Activated CD4-positive, alpha-beta T cell treated with anti-CD3 and anti-CD28 coated beads, Interleukin-2, amount 50 U/mL, for 48 hours (primary cell): ENCODE data around the gene HDAC2.
"Not testable (repeated sequence)": the region's sequence is repeated elsewhere in the genome, so short reads cannot be mapped to it uniquely, and the experiment has no call there.

Experiments
- DNase-seq, 2 experiments: peaks; one replicate each; pipeline ENCODE4 v3.0.0-alpha.2; 2020

The HDAC2 gene

GRCh38 chr6:113969888-113970804 lies 802 bp downstream of the HDAC2 start:
- DNase-seq: peak; percentile 58 to 64

DNA sequence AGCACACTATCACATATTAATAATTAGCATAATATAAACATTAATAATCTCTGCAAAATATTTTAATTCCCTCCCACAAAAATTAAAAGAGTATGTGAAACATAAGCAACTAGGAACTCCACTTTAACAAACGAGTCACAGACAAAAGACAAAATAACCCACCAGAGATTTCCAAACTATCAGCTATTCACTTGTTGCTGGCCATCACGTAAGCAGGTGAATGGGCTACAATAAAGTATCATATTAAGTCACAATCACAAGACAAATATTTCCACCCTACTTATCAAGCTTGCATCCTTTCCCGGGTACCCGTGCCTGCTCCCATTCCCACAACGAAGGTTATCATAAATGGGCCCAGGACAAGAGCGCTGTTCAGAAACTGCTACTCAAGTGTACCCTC lies 2.5 kb downstream of the HDAC2 start:
- no peak for DNase-seq

DNA sequence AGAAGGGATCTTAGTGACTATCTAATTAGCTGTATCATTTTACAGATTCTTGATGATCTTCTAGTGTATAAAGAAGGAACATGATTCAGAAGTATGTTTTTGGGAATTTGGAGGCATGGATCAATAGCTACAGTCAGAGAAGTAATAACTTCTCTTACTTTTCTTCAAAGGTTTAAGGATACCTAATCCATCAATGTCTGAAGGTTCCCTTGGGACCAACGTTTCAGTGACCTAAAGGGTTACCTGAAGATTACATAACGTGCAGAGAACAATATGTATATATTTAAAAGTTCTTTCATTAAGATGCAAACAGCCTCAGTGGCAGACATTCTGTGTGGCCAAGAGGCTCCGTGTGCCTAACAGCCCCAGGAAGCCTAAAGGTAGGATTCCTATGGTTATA lies 3.2 kb downstream of the HDAC2 start:
- no peak for DNase-seq

DNA sequence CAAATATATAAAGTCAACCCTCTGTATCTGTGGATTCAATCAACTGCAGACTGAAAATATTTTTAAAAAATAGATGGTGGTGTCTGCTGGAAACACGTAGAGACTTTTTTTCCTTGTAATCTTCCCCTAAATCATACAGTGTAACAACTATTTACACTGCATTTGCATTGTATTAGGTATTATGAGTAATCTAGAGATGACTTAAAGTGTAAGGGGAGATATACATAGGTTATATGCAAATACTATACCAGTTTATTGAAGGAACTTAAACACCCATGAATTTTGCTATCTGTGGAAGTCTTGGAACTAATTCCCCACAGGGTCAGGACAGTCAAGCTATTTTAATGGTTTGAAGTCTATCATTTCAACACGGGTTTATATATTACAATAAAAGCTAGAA lies 10.2 kb downstream of the HDAC2 start:
- DNase-seq: no peak

DNA sequence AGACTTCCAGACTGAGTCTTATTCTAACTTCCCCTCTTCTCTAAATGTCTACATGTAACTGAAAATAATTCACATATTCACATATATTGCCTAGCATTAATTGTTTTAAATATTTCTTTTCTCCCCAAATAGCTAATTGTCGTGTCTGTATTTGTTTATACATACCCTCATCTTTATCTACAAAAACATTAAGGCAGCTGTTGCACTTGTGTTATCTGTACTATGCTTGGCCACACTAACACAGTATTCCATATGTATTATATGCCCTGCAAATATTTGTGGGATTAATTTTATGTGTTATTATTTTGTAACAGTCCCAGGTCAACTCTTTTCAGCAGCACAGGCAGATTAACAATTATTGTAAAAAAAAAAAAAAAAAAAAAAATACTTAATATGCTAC lies 11.7 kb downstream of the HDAC2 start:
- no peak for DNase-seq

DNA sequence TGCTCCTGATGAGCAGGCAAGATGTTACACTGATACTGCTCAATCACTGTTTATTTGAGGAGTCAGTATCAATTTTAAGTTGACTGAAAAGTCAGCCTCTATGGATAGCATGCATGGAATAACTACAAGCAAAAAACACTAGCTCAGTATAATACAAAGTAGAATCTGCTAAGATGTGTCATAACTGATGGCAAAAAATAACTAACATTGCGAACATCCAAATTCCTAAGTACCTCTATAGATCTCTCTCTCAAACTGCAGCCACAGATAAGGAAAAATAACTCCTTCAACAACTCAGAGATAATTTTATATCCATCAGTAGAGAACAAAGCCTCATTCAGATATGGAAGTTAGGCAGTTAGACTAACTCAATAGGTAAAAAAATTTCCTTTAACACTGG lies 16.3 kb downstream of the HDAC2 start:
- no peak for DNase-seq

- no peak for DNase-seq
These were observed 17.6 kb downstream of the HDAC2 start for GRCh38 chr6:113953346-113953745.

DNA sequence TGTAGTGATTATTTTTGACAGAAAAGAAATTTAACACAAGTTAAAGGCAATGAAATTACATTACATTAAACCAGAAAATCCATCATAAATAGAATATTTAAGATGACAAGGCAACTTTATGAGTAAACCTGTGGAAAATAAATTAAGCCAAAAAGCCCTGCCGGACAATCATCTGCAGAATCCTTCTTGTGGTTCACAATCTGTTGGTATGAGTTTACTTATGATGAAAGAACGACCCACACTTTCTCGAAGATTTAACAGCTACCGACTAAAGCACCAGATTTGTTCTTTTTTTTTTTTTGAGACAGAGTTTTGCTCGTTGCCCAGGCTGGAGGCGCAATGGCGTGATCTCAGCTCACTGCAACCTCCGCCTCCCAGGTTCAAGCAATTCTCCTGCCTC lies 21.4 kb downstream of the HDAC2 start:
- DNase-seq: no peak

GRCh38 chr6:113944701-113945100 lies 26.2 kb downstream of the HDAC2 start:
- DNase-seq: no peak

DNA sequence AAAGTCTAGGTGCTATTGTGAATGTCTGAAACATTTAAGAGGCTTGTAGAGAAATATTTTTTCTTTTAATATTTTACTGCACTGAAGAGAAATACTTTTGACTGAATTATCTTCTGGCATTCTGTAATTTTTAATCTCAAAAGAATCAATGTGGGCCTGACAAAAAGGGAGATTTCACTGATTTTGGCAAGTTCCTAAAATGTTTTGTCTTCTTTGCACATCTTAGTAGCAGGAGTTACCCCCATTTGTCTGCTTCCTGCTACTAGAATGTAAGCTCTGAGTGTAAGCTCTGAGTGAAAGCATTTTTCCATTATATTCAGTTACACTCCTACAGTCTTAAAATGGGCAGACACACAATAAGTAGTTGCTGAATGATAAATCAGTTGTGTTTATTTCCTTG lies 31.1 kb downstream of the HDAC2 start:
- no peak for DNase-seq

DNA sequence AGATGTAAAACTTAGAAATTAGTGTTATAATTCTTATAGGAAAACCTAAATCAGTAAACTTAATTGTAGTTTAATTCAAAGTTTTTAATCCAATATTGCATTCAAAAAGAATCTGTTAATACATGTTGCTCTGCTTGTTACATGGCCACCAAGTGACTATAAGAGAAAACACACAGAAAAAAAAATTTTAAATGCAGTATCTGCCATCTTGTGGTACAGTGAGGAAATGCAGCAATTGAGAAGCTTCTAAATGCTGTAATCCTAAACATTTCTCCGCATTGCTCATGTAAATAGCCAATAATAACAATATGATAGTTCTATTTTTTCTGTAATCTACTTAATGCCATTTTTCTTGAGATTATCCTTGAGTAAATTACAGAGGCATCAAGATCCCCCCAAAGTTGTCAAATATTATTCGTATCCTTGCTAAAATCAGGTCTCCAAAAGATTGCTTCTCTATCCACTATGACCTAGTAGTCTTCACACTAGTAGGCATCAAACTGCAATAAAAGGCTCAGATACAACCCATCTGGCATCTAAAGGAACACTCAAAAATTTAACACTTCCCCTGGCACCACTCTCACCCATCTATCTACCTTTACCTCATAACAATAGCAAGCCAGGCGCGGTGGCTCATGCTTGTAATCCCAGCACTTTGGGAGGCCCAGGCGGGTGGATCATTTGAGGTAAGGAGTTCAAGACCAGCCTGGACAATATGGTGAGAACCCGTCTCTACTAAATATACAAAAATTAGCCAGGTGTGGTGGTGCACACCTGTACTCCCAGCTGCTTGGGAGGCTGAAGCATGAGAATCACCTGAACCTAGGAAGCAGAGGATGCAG lies 34.6 kb downstream of the HDAC2 start:
- DNase-seq: no peak

- DNase-seq: no peak
These were observed 36.8 kb downstream of the HDAC2 start for GRCh38 chr6:113934101-113934500.

GRCh38 chr6:113931907-113932306 lies 39.0 kb downstream of the HDAC2 start:
- not testable (repeated sequence) for DNase-seq

GRCh38 chr6:113930183-113930582 lies 40.8 kb downstream of the HDAC2 start:
- no peak for DNase-seq

DNA sequence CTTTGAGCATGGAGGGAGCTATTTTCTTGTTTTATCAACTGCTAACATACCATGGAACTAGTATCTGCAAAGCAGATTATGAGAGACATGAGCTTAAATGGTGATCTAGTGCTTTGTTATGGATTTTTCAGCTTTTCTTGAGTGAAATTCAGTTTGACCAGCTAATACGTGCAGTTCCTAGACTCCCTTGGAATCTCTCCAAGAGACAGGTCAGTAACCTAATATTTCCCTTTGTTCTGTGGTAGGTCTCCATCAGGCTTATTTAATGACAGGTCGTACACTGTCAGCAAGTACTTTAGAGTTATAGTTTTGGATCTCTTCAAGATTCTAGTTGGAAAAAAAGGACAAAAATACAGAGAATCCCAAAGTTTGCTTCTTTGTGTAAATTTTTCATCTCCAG lies 43.9 kb downstream of the HDAC2 start:
- no peak for DNase-seq

DNA sequence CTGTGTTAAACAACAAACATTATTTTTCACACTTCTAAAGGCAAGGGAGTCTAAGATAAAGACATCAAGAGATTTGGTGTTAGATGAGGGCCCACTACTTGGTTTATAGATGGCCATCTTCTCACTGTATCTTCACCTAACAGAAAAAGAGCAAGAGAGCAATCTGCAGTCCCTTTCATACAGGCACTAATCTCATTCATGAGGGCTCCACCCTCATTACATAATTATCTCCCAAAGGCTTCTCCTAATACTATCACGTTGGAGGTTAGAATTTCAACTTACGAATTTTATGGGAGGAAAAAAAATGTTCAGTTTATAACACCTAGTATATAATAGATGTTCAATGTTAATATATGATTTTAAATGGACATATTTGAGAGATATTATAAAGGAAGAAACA lies 45.6 kb downstream of the HDAC2 start:
- no peak for DNase-seq

DNA sequence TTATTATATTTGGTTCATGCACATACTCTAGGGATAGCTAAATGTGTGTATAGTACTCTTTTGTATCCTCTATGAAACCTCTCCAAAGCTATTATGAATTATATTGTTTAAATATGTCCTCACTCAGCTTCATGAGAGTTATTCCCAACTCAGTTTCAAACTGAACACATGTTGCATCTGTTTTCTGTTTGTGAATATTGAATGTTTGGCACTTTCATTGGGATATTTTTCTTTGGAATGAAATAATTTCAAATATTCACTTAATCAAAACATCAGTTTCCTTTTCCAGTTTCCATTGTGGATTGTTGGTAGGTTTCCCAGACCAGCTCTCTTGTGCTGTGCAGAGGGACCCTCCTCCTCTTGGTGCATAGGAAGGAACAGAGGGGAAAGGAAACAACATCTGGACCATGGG lies 46.6 kb downstream of the HDAC2 start:
- no peak for DNase-seq

GRCh38 chr6:113923526-113923925 lies 47.4 kb downstream of the HDAC2 start:
- no peak for DNase-seq

GRCh38 chr6:113921299-113921904 lies 49.5 kb downstream of the HDAC2 start:
- no peak for DNase-seq

- no peak for DNase-seq
These were observed 50.2 kb downstream of the HDAC2 start for GRCh38 chr6:113920663-113921267.

DNA sequence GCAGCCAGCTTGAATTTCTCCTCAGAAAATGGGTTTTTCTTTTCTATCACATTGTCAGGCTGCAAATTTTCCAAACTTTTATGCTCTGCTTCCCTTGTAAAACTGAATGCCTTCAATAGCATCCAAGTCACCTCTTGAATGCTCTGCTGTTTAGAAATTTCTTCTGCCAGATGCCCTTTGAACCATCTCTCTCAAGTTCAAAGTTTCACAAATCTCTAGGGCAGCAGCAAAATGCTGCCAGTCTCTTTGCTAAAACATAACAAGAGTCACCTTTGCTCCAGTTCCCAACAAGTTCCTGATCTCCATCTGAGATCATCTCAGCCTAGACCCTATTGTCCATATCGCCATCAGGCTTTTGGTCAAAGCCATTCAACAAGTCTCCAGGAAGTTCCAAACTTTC lies 60.7 kb downstream of the HDAC2 start:
- DNase-seq: not testable (repeated sequence)

- no peak for DNase-seq
These were observed 61.6 kb downstream of the HDAC2 start for GRCh38 chr6:113909224-113909856.

DNA sequence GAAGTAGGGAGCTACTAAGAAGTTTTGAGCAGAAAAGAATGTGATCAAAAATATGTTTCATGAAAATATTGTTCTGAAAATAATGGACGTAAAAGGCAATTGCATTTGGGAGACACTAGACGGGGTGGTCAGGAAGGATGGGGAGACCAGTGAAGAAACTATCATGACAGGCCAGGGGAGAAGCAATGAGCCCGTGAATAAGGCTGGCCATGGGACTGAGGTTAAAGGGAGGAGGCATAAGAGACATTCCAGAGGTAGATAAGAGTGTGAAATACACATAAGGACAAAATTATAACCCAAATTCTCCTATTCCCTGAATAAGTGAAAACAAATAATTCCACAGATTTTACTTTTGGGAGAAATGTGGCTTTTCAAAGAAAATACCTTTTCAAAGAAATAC lies 62.1 kb downstream of the HDAC2 start:
- DNase-seq: no peak
